NCI-H2107 (cell line): ENCODE results near the gene HOXB4.

Experiments used
- DNase-seq: peaks from one replicate; lab custom pipeline; 2025; lab: John Stamatoyannopoulos, UW

Gene HOXB4

DNA sequence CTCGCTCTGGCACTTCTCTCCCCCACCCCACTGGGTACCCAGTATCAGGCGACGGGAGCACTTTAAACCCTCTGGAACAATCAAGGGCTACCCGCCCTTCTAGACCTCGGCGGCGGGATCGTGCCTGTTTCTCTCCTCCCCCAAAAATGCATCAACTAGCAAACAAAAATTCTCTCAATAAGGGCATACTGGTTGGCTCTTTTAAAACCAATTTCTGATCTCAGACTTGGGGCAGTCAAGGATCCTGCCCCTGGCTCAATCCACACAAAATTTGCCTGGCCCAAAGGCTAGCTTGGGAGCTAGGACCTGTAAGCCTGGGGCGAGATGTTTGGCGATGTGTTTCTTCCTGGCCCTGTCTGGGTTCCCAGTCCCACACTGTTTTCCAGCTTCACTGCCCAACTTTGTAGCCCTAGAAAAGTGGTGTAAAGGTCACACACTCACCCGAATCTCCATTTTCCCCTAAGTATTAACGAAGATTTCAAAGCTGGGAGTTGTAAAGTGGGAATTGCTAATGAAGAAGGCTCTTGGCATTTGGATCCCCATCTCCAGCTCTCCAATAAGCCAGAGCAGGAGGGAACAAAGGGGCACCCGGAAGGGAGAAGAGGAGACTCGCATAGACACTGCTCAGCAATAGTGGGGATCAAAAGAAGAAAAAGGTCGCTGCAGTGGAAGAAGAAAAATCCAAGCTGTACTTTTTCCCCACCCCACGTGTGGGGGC, 18.9 kb downstream of the HOXB4 start:
- DNase-seq, result no peak

DNA sequence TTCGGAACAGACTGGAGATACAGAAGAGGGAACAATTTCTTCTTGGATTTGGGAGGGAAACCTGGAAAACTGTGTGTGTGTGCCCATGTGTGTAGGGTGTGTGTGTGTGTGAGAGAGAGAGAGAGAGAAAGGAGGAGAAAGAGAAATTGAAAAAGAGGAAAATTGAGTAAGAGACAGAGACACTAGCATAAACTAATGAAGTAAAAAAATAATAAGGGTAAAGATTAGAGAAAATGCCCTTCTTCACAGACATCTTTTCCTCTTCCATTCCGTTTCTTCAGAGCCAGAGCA, 19.4 kb downstream of the HOXB4 start:
- no peak for DNase-seq

DNA sequence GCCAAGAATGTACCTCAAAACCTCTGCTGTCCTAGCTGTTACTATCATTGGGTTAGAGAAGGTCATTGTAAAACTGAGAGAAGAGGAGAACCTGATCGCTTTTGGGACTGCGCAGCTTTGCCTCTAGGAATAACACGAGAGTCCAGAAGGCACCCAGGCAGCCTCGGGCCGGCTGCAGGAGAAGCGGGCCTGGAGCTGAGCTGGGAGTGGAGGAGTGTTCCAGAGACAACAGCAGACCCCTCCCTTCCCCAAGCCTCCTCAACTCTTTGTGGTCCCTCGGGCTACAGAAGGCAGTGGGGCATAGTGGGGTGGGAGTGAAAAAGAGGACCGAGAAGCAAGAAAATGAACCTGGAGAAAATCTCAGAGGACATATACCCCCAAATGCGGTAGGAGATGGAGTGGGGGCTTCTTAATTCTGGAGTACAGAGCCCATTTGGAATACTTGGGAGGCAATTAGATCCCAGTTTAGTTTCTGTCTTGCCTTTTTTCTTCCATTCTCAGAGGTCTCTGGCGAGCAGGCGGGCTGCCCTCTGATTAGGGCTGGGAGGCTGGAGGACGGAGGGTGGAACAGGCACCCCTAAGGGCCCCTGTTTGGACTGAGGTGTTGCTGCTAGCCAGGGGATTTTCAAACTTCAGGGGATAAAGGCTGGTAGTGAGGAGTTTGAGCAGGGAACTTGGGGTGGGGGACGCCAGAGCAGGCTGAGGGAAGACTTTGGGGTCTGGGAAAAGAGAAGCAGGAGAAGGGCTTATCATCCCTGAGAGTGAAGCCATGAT, 19.9 kb downstream of the HOXB4 start:
- DNase-seq, result no peak

DNA sequence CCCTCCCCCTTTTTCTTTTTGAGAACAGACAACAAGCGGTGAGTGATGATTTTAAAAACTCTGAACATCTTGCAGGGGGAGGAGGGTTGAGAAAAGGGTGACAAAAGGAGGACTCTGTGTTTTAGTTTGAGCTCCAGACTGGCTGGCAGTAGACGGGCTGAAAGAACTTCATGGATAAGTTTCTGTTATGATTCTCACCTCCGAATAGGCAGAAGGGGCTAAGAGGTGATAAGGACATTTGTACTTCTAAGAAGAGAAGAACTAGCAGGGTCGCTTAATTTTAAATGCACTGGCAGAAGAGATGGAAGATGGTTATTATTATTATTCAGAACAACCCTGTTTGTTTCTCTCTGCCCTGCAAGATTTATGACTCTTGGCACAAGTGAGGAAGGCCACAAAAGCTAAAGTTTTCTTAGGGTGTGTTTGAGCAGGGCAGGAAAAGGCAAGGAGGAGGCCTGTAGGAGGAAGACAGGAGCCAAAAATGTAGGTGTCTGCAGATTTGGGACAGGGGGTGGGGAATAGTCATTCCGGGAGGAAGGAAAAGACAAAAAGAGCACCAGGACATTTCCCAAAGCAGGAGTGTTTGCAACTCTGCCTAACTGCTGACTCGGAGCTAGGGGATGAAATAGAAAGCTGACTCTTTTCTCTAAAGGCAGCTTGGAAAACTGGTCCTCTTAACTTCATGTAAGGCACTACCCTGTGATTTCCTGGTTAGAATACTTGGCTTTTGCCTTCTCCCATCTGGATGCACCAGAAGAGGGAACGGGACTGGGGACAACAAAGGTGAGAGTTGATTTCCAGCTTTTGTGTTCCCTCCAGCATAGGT, 21.4 kb downstream of the HOXB4 start:
- DNase-seq, result no peak

DNA sequence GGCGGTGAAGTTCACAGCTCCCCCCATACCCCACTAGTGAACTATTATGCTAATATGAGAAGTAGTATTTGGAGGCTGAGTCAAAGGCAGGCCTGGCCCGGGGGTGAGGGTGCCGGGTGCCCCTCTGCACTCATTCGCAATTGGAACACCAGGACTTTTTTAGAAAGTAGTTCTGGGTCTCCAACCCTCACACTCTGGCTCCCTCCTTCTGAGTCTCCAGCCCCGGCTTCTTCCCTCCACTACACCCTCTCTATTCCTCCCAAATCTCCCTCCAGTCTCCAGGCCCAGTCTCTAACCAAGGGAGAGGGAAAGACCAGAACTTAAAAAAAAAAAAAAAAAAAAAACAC, 21.9 kb downstream of the HOXB4 start:
- DNase-seq, result no peak

DNA sequence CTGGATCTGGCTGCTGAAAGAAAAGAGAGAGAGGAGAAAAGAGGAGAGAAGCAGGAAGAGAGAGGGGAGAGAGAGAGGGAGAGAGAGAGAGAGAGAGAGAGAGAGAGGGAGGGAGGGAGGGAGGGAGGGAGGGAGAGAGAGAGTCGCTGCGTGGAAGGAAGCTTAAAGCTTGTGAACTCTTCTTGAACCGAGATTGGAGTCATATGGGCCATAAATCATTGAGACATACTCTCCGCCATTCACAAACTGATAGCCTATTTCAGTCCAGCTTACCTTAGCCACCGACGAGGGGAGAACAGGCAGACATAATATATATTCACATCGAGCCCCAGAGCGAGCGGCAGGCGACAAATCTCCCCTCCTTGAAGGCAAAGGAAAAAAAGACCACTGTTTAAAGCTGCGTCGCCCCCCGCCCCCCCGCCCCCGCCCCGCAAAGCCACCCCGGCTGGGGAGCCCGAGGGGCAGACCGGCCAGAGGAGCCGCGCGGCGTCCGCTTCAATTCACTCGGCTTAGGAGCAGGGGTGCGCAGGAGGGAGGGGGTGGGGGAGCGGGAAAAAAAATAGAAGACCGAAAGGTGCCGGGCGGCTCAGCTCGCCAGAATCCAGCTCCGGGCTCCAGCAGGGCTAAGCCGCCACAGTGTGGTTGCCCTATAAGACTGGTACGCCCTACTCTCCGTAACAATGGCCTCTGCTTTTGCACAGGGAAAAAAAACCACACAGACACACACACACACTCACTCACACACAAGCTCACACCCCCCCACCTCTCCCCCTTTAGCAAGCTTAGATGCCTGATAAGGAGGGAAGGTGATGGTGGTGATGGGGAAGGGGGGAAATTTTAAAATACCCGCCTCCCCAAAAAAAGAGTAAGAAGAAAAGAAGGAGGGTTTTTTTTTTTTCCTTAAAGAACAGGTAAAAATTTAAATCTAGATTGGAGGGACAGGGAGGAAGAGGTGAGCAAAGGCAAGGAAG, 22.6 kb downstream of the HOXB4 start:
- peak; percentile 46 for DNase-seq

DNA sequence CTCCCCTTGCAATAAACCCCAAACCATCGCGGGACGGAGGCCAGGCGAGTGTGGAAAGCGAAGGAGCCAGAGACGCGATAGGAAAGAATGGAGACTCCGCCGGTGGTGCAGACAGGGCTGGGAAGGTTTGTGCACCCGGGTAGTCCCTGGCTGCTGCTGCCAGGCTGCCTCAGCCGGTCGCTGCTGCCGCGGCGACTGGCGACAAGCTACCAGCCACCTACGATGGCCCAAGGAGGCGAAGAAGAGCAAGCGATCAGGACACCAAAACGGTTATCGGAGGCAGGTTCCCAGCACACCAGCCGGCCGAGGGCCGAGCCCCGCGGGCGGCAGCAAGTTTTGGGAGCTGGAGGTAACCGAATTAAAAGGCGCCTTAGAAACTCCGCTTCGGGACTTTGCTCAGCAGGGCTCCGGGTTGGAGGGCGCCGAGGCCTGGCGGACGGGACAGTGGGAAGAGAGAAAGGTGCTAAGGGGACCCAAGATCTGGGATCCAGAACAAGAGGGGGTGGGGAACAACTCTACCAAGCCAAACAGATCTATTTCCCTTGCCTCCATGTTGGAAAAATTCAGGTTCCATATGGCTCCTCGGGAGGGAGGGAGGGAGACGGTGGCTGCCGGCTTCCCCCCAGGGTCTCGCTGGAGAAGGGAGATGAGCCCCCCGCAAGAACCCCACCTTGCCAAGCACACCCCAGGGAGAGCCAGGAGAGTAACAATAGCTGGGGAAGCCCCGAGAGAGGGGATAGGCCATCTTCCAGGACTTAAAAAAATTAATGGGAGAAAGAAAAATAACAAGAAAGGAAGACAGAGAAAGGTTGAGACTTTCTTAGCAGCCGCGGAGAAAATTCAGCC, 23.5 kb downstream of the HOXB4 start:
- DNase-seq, result no peak

DNA sequence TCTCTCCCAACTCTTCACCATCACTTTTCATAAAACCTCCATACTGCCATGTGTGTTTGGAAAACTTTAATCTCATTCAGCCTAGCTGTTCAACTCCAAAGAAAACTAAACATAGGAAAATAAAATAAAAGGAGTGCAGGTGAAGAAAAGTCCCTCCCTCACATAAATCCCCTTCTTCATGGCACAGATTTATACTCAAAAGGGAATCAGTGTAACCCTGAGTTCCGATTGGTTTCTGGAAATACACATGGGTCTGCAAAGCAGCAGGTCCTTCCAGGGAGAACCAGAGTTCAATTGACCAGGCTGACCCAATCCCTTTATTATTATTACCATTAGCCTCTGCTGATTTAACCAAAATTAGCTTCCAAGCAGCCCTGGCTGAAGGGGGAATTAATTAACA, 24.3 kb downstream of the HOXB4 start:
- no peak for DNase-seq

DNA sequence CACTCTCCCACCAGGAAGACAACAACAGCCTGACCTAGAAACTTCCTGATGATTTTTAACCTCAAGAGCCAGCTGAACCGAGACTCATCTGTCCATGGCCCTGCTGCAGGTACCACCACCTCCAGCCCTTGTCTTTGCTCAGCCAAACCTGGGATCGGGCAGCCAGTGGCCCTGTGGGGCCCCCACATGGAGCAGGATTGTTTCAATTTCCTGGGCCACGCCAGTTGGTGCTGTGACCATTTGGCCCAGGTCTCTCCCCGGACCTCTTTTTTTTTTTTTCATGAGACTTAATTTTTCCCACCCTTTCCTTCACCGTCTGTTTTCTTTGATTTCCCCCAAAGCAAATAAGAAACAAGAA, 25.0 kb downstream of the HOXB4 start:
- DNase-seq, result no peak

DNA sequence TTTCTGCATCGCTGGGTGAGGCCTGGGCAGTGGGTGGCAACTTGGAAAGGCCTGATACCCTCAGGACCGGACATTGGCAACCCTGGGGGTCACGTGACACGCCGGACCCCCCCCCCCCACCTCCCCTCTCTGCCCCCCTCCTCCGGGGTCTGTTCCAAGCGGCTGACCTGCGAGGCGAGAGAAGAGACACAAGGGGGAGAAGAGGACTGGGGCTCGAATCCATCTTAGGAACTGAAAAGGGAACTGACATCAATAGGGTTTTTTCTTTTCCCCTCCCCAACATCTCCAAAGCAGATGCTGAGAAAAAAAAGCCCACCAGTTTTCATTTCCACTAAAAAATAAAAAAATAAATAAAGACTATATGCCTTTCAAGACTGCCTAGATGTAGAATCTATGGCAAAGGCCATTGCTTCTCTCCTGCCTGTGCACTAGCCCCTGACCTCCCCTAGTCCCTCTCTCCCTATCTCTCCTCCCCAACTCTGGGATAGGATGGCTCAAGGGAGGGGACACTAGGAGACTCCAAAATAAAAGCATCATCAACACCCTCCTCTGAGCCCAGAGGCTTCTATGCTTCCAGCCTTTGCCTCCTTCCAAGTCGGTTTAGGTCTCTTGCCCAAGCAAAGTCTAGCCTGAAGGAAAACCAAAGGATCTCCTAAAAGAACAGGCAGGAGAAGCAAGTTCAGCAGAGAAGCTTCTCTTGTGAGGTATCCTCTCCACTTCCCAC, 25.5 kb downstream of the HOXB4 start:
- DNase-seq, result no peak

DNA sequence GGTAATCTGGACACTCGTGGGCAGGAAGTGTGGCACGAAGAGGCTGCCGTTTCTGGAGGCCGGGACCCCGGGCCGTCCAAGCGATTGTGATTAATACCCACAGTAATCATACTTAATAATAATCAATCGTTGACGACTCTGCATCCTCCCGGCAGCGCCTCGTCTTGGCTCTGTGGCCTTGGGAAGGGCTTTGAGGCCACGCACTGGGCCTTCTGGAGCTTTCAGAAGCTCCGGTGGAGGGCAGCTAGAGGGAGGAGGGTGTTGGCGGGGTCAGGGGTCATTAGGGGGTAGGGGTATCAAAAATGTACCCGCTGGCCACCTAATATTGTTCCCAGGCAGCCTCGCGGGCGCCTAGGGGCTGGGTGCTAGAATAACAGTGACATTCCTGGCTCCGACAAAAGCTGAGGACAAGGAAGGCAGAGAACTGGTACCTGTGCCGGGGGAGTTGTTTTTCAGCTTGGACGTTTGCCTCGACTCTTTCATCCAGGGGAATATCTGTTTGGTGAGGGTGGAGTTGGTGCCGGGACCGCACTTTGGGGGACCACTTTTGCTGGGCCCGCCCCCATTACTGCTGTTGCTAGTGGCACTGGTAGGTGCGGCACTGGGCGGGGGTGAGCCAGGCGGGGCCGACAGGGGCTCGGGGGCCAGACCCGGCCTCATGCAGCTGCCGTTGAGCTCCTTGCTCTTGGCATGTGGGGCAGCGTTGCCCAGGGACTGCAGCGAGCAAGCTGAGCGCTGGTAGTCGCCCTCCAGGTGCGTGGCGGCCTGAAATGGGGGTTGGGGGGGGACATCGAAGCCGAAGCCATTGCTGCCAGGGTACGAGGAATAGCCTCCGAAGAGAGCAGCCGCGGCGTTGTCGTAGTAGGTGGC, 26.3 kb downstream of the HOXB4 start:
- DNase-seq, result no peak

DNA sequence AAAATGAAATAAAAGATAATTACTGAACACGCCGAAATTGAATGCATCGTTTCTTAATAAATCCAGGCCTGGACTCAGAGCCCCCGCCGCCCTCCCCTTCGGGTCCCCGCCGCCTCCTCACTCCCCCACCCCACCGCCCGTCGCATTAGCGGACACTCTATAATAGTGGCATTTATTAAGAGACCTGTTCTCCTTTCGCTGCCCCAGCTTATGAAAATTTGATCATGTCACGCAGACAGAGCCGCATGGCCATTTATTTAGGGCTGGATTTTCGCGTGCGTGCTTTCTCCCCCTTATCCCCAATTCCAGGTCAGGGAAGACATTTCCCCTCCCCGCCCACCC, 27.0 kb downstream of the HOXB4 start:
- DNase-seq, result no peak

DNA sequence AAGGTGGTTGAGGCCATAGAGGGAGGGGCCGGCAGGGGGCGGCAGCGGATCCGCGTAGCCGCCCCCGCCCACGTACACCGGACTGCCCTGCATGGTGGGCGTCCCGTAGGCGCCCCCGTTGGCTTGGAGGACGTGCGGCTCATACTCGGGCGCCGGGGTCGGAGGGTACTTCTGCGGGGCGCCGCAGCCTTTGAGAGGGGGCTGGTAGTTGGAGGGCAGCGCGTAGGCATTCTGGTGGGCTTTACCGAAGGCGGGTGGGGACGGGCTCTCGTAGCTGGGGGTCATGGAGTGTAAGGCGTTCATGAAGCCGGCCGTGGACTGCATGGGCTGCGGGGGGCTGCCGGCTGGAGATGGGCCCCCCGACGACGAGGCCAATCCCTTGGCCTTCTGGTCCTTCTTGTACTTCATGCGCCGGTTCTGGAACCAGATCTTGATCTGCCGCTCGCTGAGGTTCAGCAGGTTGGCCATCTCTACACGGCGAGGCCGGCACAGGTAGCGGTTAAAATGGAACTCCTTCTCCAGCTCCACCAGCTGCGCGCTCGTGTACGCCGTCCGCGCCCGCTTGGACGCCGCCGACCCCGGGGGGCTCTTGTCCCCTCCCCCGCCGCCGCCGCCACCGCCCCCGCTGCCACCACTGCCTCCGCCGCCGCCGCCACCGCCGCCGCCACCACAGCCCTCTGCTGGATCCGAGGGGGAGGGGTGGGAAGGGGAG, 27.5 kb downstream of the HOXB4 start:
- no peak for DNase-seq

DNA sequence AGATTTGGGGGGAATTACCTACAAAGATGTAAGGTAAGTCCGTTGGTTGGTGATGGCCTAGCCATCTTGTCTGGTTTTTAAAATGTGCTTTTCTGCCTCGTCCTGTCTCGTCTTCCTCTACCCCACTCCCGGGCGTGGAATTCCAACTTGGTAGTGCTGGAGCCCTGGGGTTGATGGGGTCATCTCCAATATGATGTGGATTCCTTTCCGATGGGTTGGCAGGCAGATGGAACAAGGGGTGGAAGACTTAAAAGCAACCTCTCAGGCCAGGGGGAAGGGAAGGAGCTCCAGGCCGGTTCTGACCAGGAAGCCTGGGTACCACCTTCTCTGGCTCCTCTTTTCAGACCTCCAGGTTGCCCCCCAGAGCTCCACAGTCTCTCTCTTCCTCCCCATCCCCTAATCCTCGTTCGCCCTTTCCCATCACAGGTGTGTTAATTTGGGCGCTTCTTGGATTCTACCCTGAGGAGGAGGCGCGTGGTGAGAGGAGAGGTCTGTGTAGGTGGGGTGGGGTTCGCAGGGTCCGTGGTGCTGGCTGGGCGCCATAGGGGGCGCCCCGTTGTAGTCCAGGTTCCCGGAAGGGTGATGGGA, 28.1 kb downstream of the HOXB4 start:
- DNase-seq, result no peak

DNA sequence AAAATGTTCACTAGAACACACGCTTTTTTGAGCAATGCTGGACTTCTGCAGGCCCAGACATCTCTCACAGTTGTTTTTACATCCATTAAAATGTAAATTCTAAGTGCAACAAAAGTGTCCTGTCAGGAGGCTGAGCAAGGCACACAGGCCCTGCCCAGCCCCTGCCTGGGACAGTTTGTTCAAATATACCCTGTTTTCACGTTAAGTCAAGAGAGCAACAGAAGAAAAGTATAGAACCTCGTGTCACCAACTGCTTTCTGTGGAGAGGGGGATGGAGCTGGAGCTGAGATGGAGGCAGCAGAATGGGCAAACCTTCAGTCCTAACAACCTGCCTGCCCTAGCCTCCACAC, 28.9 kb downstream of the HOXB4 start:
- DNase-seq, result no peak

DNA sequence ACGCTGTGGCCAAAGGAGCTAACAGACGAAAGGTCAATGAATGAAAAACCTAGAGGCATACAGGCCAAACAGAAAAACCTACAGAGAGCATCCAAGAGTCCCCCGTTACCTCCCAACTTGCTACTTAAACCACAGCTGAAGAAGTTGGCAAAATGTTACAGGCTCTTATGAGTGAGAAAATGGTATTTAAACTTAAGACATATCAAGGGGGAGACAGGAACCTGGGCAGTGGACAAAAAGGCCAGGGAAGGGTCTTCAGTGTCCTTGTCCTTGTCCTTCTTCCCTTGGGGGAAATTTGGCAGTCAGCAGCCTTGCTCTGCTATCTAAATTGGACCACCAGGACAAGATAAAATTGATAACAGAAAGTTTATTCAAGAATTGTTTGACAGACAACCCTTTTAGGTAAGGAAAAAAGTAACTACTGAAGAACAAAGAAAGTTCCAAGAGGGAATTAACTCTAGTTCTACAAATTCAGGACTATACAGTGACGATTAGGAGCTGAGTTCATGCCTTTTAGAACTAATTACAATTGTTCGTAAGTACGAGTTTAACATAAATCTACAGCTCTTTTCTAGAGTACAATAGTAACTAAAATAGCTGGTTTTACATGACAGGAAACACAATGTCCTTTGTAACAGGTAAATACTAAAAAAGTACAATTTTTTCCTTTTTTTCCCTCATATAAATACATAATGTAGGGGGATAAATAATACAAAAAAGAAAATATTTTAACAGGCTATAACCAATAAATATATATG, 29.4 kb downstream of the HOXB4 start:
- no peak for DNase-seq

DNA sequence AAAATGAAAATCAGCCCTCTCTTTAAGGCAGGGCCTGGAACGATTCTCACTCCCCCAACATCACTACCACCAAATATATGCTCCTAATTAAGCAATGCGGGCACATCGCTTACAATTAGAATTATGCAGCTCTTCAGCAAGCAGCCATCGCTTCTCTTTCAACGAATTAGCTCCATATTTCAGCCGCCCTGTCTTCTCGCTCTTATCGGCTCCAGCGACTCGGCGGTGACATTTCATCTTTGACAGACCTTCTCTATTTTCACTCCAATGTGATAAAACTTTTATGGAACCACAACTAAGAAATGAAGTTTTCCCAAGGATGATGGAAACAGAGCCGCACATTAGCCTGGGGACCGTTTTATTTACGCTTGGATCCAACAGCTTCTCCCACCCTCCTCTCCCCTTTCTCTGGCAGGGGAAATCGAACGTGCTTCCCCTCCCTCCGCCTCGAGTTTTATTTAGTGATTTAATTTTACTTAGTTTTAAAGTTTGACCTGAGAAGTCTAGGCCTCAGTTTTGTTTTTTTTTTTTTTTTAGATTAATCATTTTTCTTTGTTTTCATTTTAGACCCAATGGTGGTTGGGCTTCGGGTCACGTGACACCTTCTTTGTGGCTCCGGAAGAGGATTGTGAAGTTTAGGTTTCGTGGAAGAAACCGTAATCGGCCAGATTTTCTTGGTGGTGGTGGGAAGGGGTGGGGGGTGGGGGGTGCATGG, 30.2 kb downstream of the HOXB4 start:
- peak; percentile 80 for DNase-seq
